K562 (cell line): ENCODE measurements around the gene SRCIN1. TPM values are rescaled to one million over a fixed set of nuclear protein-coding genes. Genes with fewer than 3 reads are reported as not detected.

Source experiments
- ATF2 ChIP-seq: sonication (generic); formaldehyde crosslinking; IDR thresholded peaks from 2 replicates; pipeline ENCODE4 v1.8.1; 2022; ENCODE audit warnings: missing genetic modification reagents
- CBX2 ChIP-seq: fragments of 200-600 bp; sonication (generic); IDR thresholded peaks from one replicate; pipeline ENCODE4 v1.6.1; 2012; ENCODE audit warnings: mild to moderate bottlenecking, low read length, inconsistent platforms; ENCODE audit not compliant: insufficient read depth, poor library complexity, severe bottlenecking
- ESRRB ChIP-seq: fragments of 250-450 bp; sonication (Bioruptor Pico); IDR thresholded peaks from 2 replicates; pipeline ENCODE4 v1.5.0; 2020; ENCODE audit warnings: mild to moderate bottlenecking, moderate library complexity, borderline replicate concordance
- FOXJ3 ChIP-seq: sonication (generic); formaldehyde crosslinking; IDR thresholded peaks from 2 replicates; pipeline ENCODE4 v1.4.0; 2020; ENCODE audit warnings: mild to moderate bottlenecking, missing genetic modification reagents
- GABPA ChIP-seq: fragments of 200-800 bp; sonication (Bioruptor generic); conservative IDR thresholded peaks from 2 replicates; pipeline ENCODE4 v1.6.1; 2016; ENCODE audit warnings: low read depth, missing genetic modification characterization, missing compliant biosample characterization
- GATAD2B ChIP-seq: fragments of 450-650 bp; IDR thresholded peaks from 2 replicates; pipeline ENCODE4 v1.6.1; 2017; ENCODE audit warnings: mild to moderate bottlenecking, borderline replicate concordance
- MAZ ChIP-seq, 2 experiments: fragments of 450-650 bp in 1 of 2; sonication (generic) in 1 of 2; formaldehyde crosslinking; IDR thresholded peaks in 1 of 2; conservative IDR thresholded peaks in 1 of 2; 2 replicates each; pipeline versions ENCODE4 v1.4.0 to v1.5.0; 2020; ENCODE audit warnings: mild to moderate bottlenecking in 1 of 2, missing genetic modification reagents in 1 of 2
- POLR2AphosphoS2 ChIP-seq: IDR thresholded peaks from 2 replicates; pipeline ENCODE4 v1.6.1; 2012; ENCODE audit warnings: low read length, improper control_type of control experiment
- PRPF4 ChIP-seq: fragments of 200-400 bp; formaldehyde crosslinking; IDR thresholded peaks from one replicate; pipeline ENCODE4 v1.6.1; 2017; ENCODE audit warnings: low read length, low read depth, mild to moderate bottlenecking; ENCODE audit not compliant: insufficient read depth, poor library complexity, severe bottlenecking
- RAD51 ChIP-seq: fragments of 450-650 bp; IDR thresholded peaks from 2 replicates; pipeline ENCODE4 v1.7.1; 2016; ENCODE audit warnings: low read depth, mild to moderate bottlenecking, borderline replicate concordance
- RERE ChIP-seq: sonication (generic); formaldehyde crosslinking; IDR thresholded peaks from 2 replicates; pipeline ENCODE4 v1.8.0; 2023; ENCODE audit warnings: missing genetic modification reagents, mild to moderate bottlenecking, borderline replicate concordance
- SMARCE1 ChIP-seq: fragments of 450-650 bp; IDR thresholded peaks from 2 replicates; pipeline ENCODE4 v1.7.1; 2016; ENCODE audit warnings: mild to moderate bottlenecking
- TAL1 ChIP-seq: fragments of 450-650 bp; IDR thresholded peaks from 2 replicates; pipeline ENCODE4 v1.6.1; 2016; ENCODE audit warnings: mild to moderate bottlenecking
- U2AF1 ChIP-seq: fragments of 200-400 bp; formaldehyde crosslinking; optimal IDR thresholded peaks from 2 replicates; pipeline ENCODE3; 2017; ENCODE audit warnings: mild to moderate bottlenecking, low read depth, low read length, moderate library complexity
- VEZF1 ChIP-seq: fragments of 200-800 bp; sonication (Bioruptor generic); IDR thresholded peaks from 2 replicates; pipeline ENCODE4 v1.6.1; 2017; ENCODE audit warnings: missing genetic modification characterization, missing compliant biosample characterization
- ZNF165 ChIP-seq: fragments of 250-450 bp; sonication (Bioruptor Pico); IDR thresholded peaks from 2 replicates; pipeline ENCODE4 v1.4.0; 2020; ENCODE audit warnings: borderline replicate concordance
- ZNF449 ChIP-seq: fragments of 250-450 bp; sonication (Bioruptor Pico); IDR thresholded peaks from 2 replicates; pipeline ENCODE4 v1.8.0; 2022; ENCODE audit warnings: moderate library complexity, mild to moderate bottlenecking, inconsistent platforms
- ZNF699 ChIP-seq: fragments of 250-450 bp; sonication (Bioruptor Pico); IDR thresholded peaks from 2 replicates; pipeline ENCODE4 v1.8.0; 2021; ENCODE audit warnings: mild to moderate bottlenecking, moderate library complexity; ENCODE audit not compliant: insufficient replicate concordance
- ZNF79 ChIP-seq: fragments of 250-450 bp; sonication (Bioruptor Pico); IDR thresholded peaks from 2 replicates; pipeline ENCODE4 v1.4.0; 2020; ENCODE audit warnings: low read depth, mild to moderate bottlenecking, moderate library complexity
- polyA plus RNA-seq, 8 experiments: library from polyadenylated mRNA; depleted of rRNA in 4 of 8; stranded (reverse) in 5 of 8; unstranded in 3 of 8; fragments of >200 nt; fragmentation: Nextera tagmentation in 2 of 8; fragmentation: Illumina TruSeq in 1 of 8; extraction: Ambion mirVana in 2 of 8; extraction: Trizol in 1 of 8; gene quantifications; 2 replicates each; pipeline versions ENCODE4 v1.2.1 to v1.2.3, GENCODE V29; 2011 to 2014; ENCODE audit warnings: inconsistent platforms in 1 of 8, missing spikeins in 1 of 8
- total RNA-seq, 7 experiments: library from RNA; depleted of rRNA in 6 of 7; stranded (reverse); fragments of >200 nt in 6 of 7; fragmentation: Illumina TruSeq in 2 of 7; extraction: Trizol in 2 of 7; gene quantifications; 2 replicates each; pipeline versions ENCODE4 v1.2.1 to v1.2.3, GENCODE V29; 2011 to 2021; ENCODE audit warnings: low replicate concordance in 1 of 7

Gene SRCIN1
- total and polyA plus RNA-seq, 9 of the 15 experiments (the other 6 are each of a cell fraction or from before 2014, with no cell fraction given): 0.09 to 0.33 (median 0.13) TPM; not detected in 6

- TF ChIP-seq ZNF79 (CRISPR knock-in tag): no peak
- no peak for TF ChIP-seq ZNF699 (CRISPR knock-in tag)
- no peak; the same call in 1 of the 2 replicates for TF ChIP-seq GATAD2B
- TF ChIP-seq PRPF4: no peak
- no peak for TF ChIP-seq FOXJ3 (CRISPR knock-in tag)
- TF ChIP-seq RERE (CRISPR knock-in tag): no peak
- TF ChIP-seq ESRRB (CRISPR knock-in tag): no peak
- no peak for TF ChIP-seq POLR2AphosphoS2
- no peak for TF ChIP-seq U2AF1
- no peak for TF ChIP-seq RAD51
- no peak for TF ChIP-seq CBX2
- no peak for TF ChIP-seq ZNF165
- TF ChIP-seq ATF2 (CRISPR knock-in tag): no peak
- TF ChIP-seq TAL1: no peak
- TF ChIP-seq ZNF449: no peak
- TF ChIP-seq GABPA (tag): no peak
- TF ChIP-seq VEZF1 (CRISPR knock-in tag): peak; percentile 49; the same call in 1 of the 2 replicates
- peak in 1 of 2 experiments; percentile 85; a peak in 2 of 4 replicates for TF ChIP-seq MAZ (CRISPR knock-in tag; conservative IDR thresholded peaks at IDR 0.05 in 1 of 2, IDR thresholded peaks at IDR 0.05 in 1 of 2)
- no peak for TF ChIP-seq SMARCE1
These were observed 7.2 kb downstream of the SRCIN1 start (continued) for GRCh38 chr17:38598536-38598935.
